Activated B cell treated with CpG ODN at 0.5 μM for 24 hours (primary cell): Measurements from ENCODE around the gene CCS. TPM values are rescaled to one million over a fixed set of nuclear protein-coding genes. Genes with fewer than 3 reads are reported as not detected.

Source experiments
- ATAC-seq: fragments of 200-7000 bp; cut with Tn5 transposase; one replicate; pipeline ENCODE4 v1.10.0; 2021; ENCODE audit warnings: low read depth, mild to moderate bottlenecking, moderate library complexity
- CTCF ChIA-PET: fragments of 350-600 bp; sonication (Branson Sonifier 250); formaldehyde crosslinking; loops from one replicate; lab custom pipeline; 2021; ENCODE audit warnings: antibody characterized with exemption; lab: Charles Lee
- POLR2A ChIA-PET: fragments of 350-600 bp; sonication (Branson Sonifier 250); formaldehyde crosslinking; loops from one replicate; lab custom pipeline; 2021; ENCODE audit warnings: antibody characterized with exemption; lab: Charles Lee
- DNase-seq: peaks from one replicate; pipeline ENCODE4 v3.0.0; 2022
- H3K27ac Mint-ChIP-seq: one replicate; pipeline ENCODE4 v1.8.0; 2020; ENCODE audit warnings: mixed read lengths
- H3K27me3 Mint-ChIP-seq: one replicate; pipeline ENCODE4 v1.8.0; 2021; ENCODE audit warnings: mixed read lengths
- H3K36me3 Mint-ChIP-seq: one replicate; pipeline ENCODE4 v1.8.0; 2021; ENCODE audit warnings: low read depth, mixed read lengths
- H3K4me1 Mint-ChIP-seq: one replicate; pipeline ENCODE4 v1.8.0; 2021; ENCODE audit warnings: mixed read lengths
- H3K4me3 Mint-ChIP-seq: one replicate; pipeline ENCODE4 v1.8.0; 2020; ENCODE audit warnings: mild to moderate bottlenecking, mixed read lengths
- H3K9me3 Mint-ChIP-seq: one replicate; pipeline ENCODE4 v1.8.0; 2020; ENCODE audit warnings: mixed read lengths
- CTCF ChIP-seq: fragments of 200-600 bp; IDR thresholded peaks from one replicate; pipeline ENCODE4 v1.8.0; 2022; ENCODE audit warnings: antibody characterized with exemption, mild to moderate bottlenecking
- intact Hi-C: fragments of 100-400 bp; cut with micrococcal nuclease; formaldehyde crosslinking; loops from one replicate; pipeline ENCODE4 v1.15.1; 2024
- total RNA-seq: library from RNA; stranded (reverse); gene quantifications from 2 replicates; pipeline ENCODE4 v1.2.3, GENCODE V29; 2022

The CCS gene
- total RNA-seq, 1 donor from 2014 or later = 65.3 TPM

- CTCF ChIA-PET = interaction anchor here (1.0 kb wide), 1 partner anchor 73 kb away, joined by 3 read pairs; no protein-coding TSS in a partner anchor
- H3K4me1 Mint-ChIP-seq = peaks cover 20% of the 10 kb centered on the region
- peaks cover 56% of the 10 kb centered on the region for H3K36me3 Mint-ChIP-seq
- POLR2A ChIA-PET = no interaction called here
- no peak overlapping the region for H3K4me3 Mint-ChIP-seq
- ATAC-seq (no peak), DNase-seq (no peak)
- peak overlapping the region; percentile 30 for H3K27ac Mint-ChIP-seq
- no peaks in the 10 kb centered on the region for H3K9me3 Mint-ChIP-seq
- no peak for TF ChIP-seq CTCF
- intact Hi-C loops = no loop called here
- no peaks in the 10 kb centered on the region for H3K27me3 Mint-ChIP-seq
These were observed 59.7 kb downstream of the CCS start for GRCh38 chr11:66652651-66653050.

DNA sequence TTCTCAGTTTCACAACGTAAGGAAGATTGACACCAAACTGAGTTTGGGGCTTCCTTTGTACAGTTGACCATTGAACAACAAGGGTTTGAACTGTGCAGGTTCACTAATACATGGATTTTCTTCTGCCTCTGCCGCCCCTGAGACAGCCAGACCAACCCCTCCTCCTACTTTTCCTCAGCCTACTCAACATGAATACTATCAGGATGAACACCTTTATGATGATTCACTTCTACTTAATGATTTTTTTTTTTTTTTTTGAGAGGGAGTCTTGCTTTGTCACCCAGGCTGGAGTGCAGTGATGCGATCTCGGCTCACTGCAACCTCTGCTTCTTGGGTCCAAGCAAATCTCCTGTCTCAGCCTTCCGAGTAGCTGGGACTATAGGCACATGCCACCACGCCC, 60.1 kb downstream of the CCS start:
- POLR2A ChIA-PET = interaction anchor here (0.7 kb wide), 1 partner anchor 12 kb away, joined by 5 read pairs; no protein-coding TSS in a partner anchor
- peaks cover 19% of the 10 kb centered on the region for H3K4me1 Mint-ChIP-seq
- H3K4me3 Mint-ChIP-seq = no peak overlapping the region
- peak overlapping the region; percentile 30 for H3K27ac Mint-ChIP-seq
- no peaks in the 10 kb centered on the region for H3K9me3 Mint-ChIP-seq
- no peak for ATAC-seq
- H3K36me3 Mint-ChIP-seq = peaks cover 55% of the 10 kb centered on the region
- CTCF ChIA-PET = interaction anchor here (1.0 kb wide), 1 partner anchor 74 kb away, joined by 3 read pairs; no protein-coding TSS in a partner anchor
- DNase-seq = no peak
- no peak for TF ChIP-seq CTCF
- H3K27me3 Mint-ChIP-seq = no peaks in the 10 kb centered on the region
- intact Hi-C loops = no loop called here

Other genes with a start within 250 kb of the CCS start
- 56.9 and 59.2 TPM in 2 replicates for gene BRMS1, start 248.1 kb upstream of the CCS start, total RNA-seq
- 1.9 TPM in 2 replicates for gene B4GAT1, start 245.6 kb upstream of the CCS start, total RNA-seq
- 13.5 and 17.1 TPM in 2 replicates for gene SLC29A2, start 221.4 kb upstream of the CCS start, total RNA-seq
- gene NPAS4, start 172.2 kb upstream of the CCS start, total RNA-seq = not detected in 2 replicates
- gene MRPL11, start 154.3 kb upstream of the CCS start, total RNA-seq = 62.6 and 74.3 TPM in 2 replicates
- gene PELI3, start 126.3 kb upstream of the CCS start, total RNA-seq = 8.5 and 9.1 TPM in 2 replicates
- gene DPP3, start 112.8 kb upstream of the CCS start, total RNA-seq = 62.2 and 63.3 TPM in 2 replicates
- 30.5 and 38.8 TPM in 2 replicates for gene BBS1, start 82.5 kb upstream of the CCS start, total RNA-seq
- gene ZDHHC24, start 47.1 kb upstream of the CCS start, total RNA-seq = 14.6 and 19.0 TPM in 2 replicates
- 0.10 TPM in 1 of 2 replicates, not detected in the other for gene ACTN3, start 46.3 kb upstream of the CCS start, total RNA-seq
- 2.0 and 3.6 TPM in 2 replicates for gene CTSF, start 24.6 kb upstream of the CCS start, total RNA-seq
- gene CCDC87, start 122 bp upstream of the CCS start, total RNA-seq = 0.22 and 0.31 TPM in 2 replicates
- 147 and 160 TPM in 2 replicates for gene RBM14, start 23.4 kb downstream of the CCS start, total RNA-seq
- gene RBM4, start 45.5 kb downstream of the CCS start, total RNA-seq = 197 and 202 TPM in 2 replicates
- 30.8 and 34.4 TPM in 2 replicates for gene RBM4B, start 84.7 kb downstream of the CCS start, total RNA-seq
- 1.2 and 3.0 TPM in 2 replicates for gene SPTBN2, start 136.0 kb downstream of the CCS start, total RNA-seq